Neuron (in vitro differentiated cells): ENCODE results near the gene VCAN.
"Not testable (repeated sequence)": the region's sequence is repeated elsewhere in the genome, so short reads cannot be mapped to it uniquely, and the experiment has no call there.

Experiments used
- H2AFZ ChIP-seq: one replicate; pipeline ENCODE4 v1.6.1; 2013; ENCODE audit warnings: low read depth, mild to moderate bottlenecking, inconsistent platforms, low read length, moderate library complexity
- H3K27me3 ChIP-seq: one replicate; pipeline ENCODE4 v1.6.1; 2013; ENCODE audit warnings: low read length; ENCODE audit not compliant: insufficient read depth
- H3K36me3 ChIP-seq: one replicate; pipeline ENCODE4 v1.6.1; 2013; ENCODE audit warnings: low read length; ENCODE audit not compliant: insufficient read depth
- H3K4me1 ChIP-seq: one replicate; pipeline ENCODE4 v1.6.1; 2013; ENCODE audit warnings: low read length; ENCODE audit not compliant: insufficient read depth
- H3K4me3 ChIP-seq: 2 replicates; pipeline ENCODE4 v1.5.1; 2013; ENCODE audit warnings: mild to moderate bottlenecking, low read length, moderate library complexity
- H3K9me3 ChIP-seq: one replicate; pipeline ENCODE4 v1.6.1; 2013; ENCODE audit warnings: low read length

The VCAN gene

DNA sequence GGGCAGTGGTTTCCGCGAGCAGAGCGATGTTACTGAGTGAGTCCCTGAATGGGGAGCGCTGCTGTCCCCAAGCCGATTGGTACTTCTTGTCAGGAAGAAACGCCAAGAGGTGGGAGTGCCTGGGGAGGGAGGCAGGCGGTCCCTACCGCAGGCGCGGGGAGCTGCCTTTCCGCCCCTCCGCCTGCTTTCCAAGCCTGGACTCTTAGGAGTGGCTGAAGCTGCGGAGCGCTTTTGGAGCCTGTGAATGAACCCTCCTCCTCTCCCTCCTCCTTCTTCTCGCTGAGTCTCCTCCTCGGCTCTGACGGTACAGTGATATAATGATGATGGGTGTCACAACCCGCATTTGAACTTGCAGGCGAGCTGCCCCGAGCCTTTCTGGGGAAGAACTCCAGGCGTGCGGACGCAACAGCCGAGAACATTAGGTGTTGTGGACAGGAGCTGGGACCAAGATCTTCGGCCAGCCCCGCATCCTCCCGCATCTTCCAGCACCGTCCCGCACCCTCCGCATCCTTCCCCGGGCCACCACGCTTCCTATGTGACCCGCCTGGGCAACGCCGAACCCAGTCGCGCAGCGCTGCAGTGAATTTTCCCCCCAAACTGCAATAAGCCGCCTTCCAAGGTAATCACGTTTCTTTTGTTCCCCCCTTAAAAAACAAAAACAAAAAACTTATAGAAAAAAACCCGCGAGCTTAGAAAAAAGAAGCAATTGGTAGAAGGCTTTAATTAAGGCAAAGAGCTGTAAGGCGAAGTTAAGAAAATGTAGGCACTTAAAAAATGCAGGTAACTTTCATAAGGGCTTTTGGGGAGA lies at the start of gene VCAN:
Gene VCAN, plus strand, starts transcription at position 340 of the 808 bp plus-strand sequence. CDS start 11,775 bp downstream, outside the sequence.
- H3K27me3 ChIP-seq: no peaks in the 10 kb centered on the region
- H3K4me3 ChIP-seq: peak within 1 kb of the TSS; percentile 69
- peaks cover 8% of the 10 kb centered on the region for H3K36me3 ChIP-seq
- no peaks in the 10 kb centered on the region for H3K9me3 ChIP-seq
- peak within 1 kb of the TSS; percentile 71 for H2AFZ ChIP-seq
- H3K4me1 ChIP-seq: peaks cover 37% of the 10 kb centered on the region

DNA sequence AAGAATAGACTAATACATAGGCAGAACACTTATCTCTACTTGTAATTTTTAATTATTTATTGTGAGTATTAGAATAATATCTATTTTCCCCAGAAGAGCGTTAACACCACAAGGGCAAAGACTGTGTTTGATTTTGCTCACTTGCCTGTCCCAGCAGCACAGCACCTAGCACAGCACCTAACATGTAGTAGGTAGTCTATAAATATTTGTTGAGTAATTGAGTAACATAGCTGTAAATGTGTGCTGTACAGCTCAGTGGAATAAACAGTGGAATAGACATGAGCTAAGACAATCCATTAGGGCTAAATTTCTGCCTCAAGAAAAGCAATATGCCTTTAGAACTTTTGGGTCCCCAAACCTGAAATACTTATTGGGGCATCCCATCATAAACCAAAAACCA lies 49.3 kb upstream of the VCAN start:
- Histone ChIP-seq H3K4me3 (no peak overlapping the region), H3K27me3 (no peaks in the 10 kb centered on the region), H3K36me3 (no peaks in the 10 kb centered on the region), H2AFZ (no peak overlapping the region), H3K4me1 (peaks cover 6% of the 10 kb centered on the region), H3K9me3 (no peaks in the 10 kb centered on the region)

DNA sequence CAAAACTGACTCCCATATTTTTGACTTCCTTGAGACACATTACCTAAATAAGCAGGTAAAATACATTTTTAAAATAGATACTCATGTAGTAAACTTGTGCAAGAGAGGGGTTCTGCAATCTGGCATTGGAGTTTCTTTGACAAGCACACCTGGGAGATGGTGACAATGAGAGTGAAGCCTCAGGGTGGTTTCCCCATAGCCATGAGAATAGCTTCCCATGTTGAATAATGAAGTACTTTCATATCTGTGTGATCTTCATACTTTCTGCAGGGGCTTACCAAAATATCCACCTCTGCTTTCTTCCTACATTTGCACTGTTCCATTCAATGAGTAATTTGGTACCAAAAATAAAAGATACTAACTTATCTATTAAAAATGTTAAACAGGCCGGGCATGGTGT lies 44.7 kb upstream of the VCAN start:
- H3K27me3 ChIP-seq: no peaks in the 10 kb centered on the region
- H2AFZ ChIP-seq: no peak overlapping the region
- H3K36me3 ChIP-seq: no peaks in the 10 kb centered on the region
- H3K4me1 ChIP-seq: no peaks in the 10 kb centered on the region
- H3K9me3 ChIP-seq: no peaks in the 10 kb centered on the region
- H3K4me3 ChIP-seq: no peak overlapping the region

DNA sequence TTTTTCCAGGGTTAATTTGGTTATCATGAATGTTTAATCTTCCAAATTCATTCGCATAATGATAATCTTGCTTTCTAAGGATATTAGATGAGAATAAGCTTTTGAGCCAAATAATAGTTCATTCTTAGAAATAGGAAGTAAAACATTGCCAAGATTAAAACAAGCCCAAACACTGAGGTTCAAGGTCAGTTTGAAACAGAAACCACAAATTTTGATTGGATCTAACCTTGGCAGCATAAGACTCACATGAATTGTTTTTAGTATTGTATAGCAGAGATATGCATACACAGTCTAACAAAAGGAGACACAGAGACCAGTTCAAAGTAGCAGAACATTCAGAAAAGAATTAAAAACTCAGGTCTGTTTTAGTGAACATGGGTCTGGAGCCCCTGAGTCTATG lies 43.4 kb upstream of the VCAN start:
- Histone ChIP-seq H3K27me3 (no peaks in the 10 kb centered on the region), H3K36me3 (no peaks in the 10 kb centered on the region), H3K9me3 (no peaks in the 10 kb centered on the region), H3K4me1 (no peaks in the 10 kb centered on the region), H3K4me3 (no peak overlapping the region), H2AFZ (no peak overlapping the region)

DNA sequence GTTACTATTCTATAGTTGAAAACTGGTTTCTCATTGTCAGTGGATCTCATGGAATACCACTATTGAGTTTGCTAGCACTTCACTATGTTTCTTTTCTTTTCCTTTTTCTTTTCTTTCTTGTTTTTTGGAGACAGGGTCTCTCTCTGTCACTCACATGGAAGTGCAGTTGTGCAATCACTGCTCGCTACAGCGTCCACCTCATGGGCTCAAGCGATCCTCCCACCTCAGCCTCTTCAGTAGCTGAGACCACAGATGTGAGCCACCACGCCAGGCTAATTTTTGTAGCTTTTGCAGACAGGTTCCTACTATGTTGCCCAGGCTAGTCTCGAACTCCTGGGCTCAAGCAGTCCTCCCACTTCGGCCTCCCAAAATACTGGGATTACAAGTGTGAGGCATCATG lies 42.7 kb upstream of the VCAN start:
- H3K27me3 ChIP-seq: no peaks in the 10 kb centered on the region
- no peaks in the 10 kb centered on the region for H3K9me3 ChIP-seq
- H3K4me3 ChIP-seq: no peak overlapping the region
- H3K4me1 ChIP-seq: no peaks in the 10 kb centered on the region
- H2AFZ ChIP-seq: no peak overlapping the region
- no peaks in the 10 kb centered on the region for H3K36me3 ChIP-seq

DNA sequence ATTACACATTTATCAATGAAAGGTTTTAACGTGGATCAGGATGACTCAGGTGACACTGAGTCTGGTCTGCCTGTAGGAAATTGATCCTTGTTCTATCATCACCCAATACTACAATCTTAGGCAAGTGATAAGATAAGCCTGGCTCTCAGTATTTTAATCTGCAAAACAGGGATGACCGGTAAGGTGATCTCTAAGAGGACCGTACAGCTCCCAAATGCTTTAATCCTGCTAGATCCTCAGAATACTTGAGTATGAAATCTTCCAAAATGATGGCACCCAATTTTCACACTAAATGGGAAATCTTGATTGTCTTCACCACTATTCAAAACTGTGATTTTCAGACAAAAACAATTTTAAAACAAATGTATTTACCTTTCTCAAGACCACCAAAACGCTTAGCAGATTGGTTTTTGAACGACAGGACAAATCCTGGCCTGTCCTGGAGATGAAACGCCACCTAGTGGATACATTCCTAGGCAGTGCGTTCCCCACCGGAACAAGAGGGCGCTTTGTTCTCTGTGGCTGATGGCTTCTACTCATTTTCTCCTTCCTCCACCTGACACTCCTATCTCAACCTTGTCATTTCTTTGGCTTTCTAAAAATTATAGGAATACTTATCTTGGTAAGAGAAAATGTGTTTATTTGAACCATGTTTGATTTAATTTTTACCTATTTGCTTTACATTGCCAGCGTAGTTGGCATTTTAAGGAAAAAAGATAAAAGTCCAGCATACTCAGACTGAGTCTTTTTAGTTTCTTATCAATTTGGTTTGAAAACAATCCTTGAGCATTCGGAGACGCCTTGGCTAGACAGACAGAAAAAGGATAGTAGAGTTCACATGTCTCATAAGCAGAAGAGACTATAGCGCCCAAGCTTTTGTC lies 41.2 kb upstream of the VCAN start:
- Histone ChIP-seq H3K36me3 (no peaks in the 10 kb centered on the region), H2AFZ (peak overlapping the region; percentile 4), H3K4me3 (no peak overlapping the region), H3K27me3 (no peaks in the 10 kb centered on the region), H3K9me3 (no peaks in the 10 kb centered on the region), H3K4me1 (no peaks in the 10 kb centered on the region)

DNA sequence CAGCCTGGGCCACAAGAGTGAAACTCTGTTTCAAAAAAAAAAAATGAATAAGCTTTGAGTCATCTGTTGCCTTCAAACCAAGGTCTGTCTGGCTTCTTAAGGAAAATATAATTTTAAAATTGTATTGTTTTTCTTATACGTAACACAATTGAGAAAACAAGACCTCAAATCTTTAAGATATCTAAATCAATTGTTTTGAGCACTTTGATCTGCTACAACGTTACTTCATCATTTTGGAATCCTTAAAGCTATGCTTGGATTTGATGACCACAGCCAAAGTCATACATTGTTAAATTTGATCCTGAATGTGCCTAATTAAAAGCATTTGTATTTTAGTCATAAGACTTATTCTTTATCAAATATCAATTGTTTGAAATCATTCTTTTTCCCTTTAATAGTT lies 37.7 kb upstream of the VCAN start:
- Histone ChIP-seq H2AFZ (no peak overlapping the region), H3K27me3 (no peaks in the 10 kb centered on the region), H3K4me3 (no peak overlapping the region), H3K36me3 (no peaks in the 10 kb centered on the region), H3K4me1 (no peaks in the 10 kb centered on the region), H3K9me3 (no peaks in the 10 kb centered on the region)

DNA sequence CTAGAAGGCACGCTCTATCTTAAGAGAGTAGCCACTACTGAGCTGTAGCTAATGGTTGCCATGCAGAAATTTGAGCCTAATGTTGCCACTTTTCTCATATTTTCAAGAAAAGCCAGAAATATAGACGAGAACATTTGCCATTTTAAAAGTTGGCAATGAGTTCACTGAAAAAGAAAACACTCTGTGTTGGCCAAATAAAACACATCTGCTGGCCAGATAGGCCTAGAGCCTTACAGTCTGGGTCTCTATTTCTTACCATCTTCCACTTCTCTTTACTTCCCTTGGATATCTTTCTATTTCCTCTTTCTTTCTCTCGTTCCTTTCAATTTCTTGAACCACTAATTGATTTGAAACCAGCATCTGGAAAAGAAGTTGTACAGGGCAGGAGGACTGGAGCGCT lies 36.6 kb upstream of the VCAN start:
- no peaks in the 10 kb centered on the region for H3K27me3 ChIP-seq
- H3K4me3 ChIP-seq: no peak overlapping the region
- no peak overlapping the region for H2AFZ ChIP-seq
- no peaks in the 10 kb centered on the region for H3K36me3 ChIP-seq
- H3K4me1 ChIP-seq: no peaks in the 10 kb centered on the region
- no peaks in the 10 kb centered on the region for H3K9me3 ChIP-seq

DNA sequence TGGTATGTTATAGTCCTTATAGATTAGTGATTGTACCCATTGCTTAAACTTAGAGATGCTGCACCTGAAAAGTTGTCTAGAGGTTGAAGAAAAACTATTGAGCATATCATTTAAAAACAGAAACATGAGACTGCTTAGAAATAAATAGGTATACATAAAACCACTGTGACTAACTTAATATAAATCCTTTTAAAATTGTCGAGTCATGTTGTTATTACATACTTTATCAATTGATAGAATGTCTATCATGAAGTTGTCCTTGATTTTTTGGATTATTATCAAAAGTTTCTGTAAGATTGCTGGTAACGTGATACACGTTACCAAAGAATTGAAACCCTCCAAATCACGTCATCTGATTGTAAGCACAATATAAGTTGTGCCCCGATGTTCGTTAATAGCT lies 35.3 kb upstream of the VCAN start:
- no peak overlapping the region for H2AFZ ChIP-seq
- H3K9me3 ChIP-seq: no peaks in the 10 kb centered on the region
- no peaks in the 10 kb centered on the region for H3K4me1 ChIP-seq
- H3K4me3 ChIP-seq: no peak overlapping the region
- H3K36me3 ChIP-seq: no peaks in the 10 kb centered on the region
- no peaks in the 10 kb centered on the region for H3K27me3 ChIP-seq

DNA sequence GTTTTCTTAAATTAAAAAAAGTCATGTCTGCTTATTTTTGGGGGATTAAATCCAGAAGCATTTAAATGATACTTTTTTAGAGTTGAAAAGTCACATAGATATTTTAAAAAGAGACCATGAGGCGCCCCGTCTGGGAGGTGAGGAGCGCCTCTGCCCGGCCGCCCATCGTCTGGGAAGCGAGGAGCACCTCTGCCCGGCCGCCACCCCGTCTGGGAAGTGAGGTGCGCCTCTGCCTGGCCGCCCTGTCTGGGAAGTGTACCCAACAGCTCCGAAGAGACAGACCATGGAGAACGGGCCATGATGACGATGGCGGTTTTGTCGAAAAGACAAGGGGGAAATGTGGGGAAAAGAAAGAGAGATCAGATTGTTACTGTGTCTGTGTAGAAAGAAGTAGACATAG lies 33.8 kb upstream of the VCAN start:
- not testable (repeated sequence) for H3K27me3 ChIP-seq, H3K4me1 ChIP-seq, H2AFZ ChIP-seq, H3K4me3 ChIP-seq, H3K9me3 ChIP-seq, H3K36me3 ChIP-seq

DNA sequence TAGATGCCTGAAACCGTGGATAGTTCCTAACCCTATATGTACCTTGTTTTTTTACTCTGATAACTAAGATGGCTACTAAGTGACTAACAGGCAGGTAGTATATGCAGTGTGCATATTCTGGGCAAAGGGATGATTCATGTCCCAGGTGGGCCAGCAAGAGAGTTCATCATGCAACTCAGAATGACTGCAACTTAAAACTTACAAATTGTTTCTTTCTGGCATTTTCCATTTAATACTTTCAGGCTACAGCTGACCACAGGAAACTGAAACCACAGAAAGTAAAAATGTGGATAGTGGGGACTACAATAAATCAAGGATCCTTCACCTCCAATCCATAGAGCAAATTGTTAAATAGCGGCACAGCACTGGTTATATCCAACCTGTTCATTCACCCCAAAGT lies 30.7 kb upstream of the VCAN start:
- H3K9me3 ChIP-seq: no peaks in the 10 kb centered on the region
- no peaks in the 10 kb centered on the region for H3K36me3 ChIP-seq
- H3K4me1 ChIP-seq: no peaks in the 10 kb centered on the region
- no peak overlapping the region for H3K4me3 ChIP-seq
- no peak overlapping the region for H2AFZ ChIP-seq
- no peaks in the 10 kb centered on the region for H3K27me3 ChIP-seq

DNA sequence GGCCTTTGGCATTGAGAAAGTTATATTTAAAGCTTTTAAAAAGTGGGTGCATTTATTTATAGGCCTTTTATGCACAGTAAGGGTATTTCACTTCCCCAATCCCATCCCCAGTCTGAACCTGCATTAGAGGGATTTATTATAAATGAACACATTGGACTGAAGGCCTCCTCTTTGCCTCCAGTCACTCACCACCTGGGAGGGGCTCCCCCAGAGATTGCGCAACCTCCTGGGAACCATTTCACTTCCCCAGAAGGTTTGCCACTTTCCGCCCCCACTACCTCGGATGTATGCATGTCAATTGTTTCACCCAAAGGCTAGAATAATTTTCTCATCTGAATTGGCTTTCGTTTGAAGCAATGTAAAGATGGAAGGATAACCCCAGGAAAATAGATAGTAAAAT lies 29.8 kb upstream of the VCAN start:
- Histone ChIP-seq H3K27me3 (no peaks in the 10 kb centered on the region), H2AFZ (no peak overlapping the region), H3K4me1 (no peaks in the 10 kb centered on the region), H3K36me3 (no peaks in the 10 kb centered on the region), H3K4me3 (no peak overlapping the region), H3K9me3 (no peaks in the 10 kb centered on the region)

DNA sequence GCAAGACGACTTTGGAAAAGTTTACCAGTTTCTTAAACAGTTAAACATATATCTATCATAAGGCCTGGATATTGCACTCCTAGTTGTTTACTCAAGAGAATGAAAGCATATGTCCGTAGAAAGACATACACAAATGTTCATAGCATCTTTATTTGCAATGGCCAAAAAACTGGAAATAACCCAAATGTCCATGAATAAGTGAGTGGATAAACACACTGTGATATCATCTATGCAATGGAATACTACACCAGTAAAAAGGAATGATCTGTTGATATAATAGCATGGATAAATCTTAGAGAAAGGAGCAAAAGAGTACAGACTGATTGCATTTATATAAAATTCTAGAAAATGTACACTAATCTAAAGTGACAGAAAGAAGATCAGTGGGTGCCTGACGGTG lies 28.0 kb upstream of the VCAN start:
- Histone ChIP-seq H3K9me3 (no peaks in the 10 kb centered on the region), H3K27me3 (no peaks in the 10 kb centered on the region), H3K4me1 (no peaks in the 10 kb centered on the region), H3K36me3 (no peaks in the 10 kb centered on the region), H2AFZ (no peak overlapping the region), H3K4me3 (no peak overlapping the region)
